Measurements from ENCODE around the gene COL6A2. TPM values are rescaled to one million over a fixed set of nuclear protein-coding genes. Genes with fewer than 3 reads are reported as not detected.

The COL6A2 gene
- total RNA-seq, 1 experiment from 2014 or later: 129 TPM

DNA sequence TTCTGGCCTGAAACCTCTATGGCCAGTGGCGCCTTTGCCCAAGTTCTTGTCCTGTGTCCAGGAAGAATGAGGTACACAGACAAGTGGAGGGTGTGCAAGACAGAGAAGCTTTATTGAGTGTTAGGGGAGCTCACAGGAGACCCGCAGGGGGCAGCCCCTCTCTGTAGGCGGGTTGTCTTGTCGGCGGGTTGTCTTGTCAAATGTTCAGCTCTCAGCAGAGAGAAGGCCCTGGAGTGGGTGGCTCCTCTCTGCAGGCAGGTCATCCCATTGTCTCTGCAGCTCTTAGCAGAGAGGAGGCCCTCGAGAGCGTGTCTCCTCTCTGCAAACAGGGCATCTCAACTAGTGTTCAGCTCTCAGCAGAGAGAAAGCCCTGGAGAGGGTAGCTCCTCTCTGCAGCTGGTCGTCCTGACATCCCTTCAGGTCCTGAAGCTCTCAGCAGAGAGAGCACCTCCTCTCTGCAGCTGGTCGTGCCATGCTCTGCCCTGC is 11.0 kb downstream of the COL6A2 start:
- Mint-ChIP-seq H3K4me1 (peaks cover 13% of the 10 kb centered on the region in 2 experiments), H3K36me3 (ENCODE audit: insufficient read depth in 1 of 3, low read depth in 3 of 3) (peaks cover 28 to 52% (median 28%) of the 10 kb centered on the region in 3 experiments), H3K4me3 (no peak overlapping the region), H3K9me3 (peaks cover 28 to 39% of the 10 kb centered on the region in 2 experiments), H3K27me3 (ENCODE audit: low read depth) (no peaks in the 10 kb centered on the region), H3K27ac (no peak overlapping the region)
- no peaks in the 10 kb centered on the region for H3K79me1 ChIP-seq (ENCODE audit: insufficient read depth, low read depth, low read length, poor library complexity, severe bottlenecking)
- no peak overlapping the region for H3K4me2 ChIP-seq (ENCODE audit: insufficient read depth, insufficient read length, low read length)
- no peak overlapping the region for H3K9ac ChIP-seq (ENCODE audit: extremely low read depth, insufficient read length, low read length)
- no peaks in the 10 kb centered on the region for H3K23me2 ChIP-seq (ENCODE audit: insufficient read length, low read depth, low read length, poor library complexity, severe bottlenecking)
- DNase-seq: peak; percentile 24
- H2BK15ac ChIP-seq (ENCODE audit: low read depth, low read length): no peak overlapping the region
- no peak overlapping the region for H3T11ph ChIP-seq (ENCODE audit: low read length)
- no peak overlapping the region for H3K56ac ChIP-seq (ENCODE audit: insufficient read length, low read depth, low read length)
- no peaks in the 10 kb centered on the region for H3K9me3 ChIP-seq (ENCODE audit: control insufficient read depth, low read depth, low read length)
- WGBS (ENCODE audit: extremely low coverage, insufficient read length, low lambda C conversion rate): no CpG with 5 or more reads among the region's 9 CpGs
- no peaks in the 10 kb centered on the region for H3K27me3 ChIP-seq (ENCODE audit: insufficient read depth, low read length)
- no peak overlapping the region for H2BK120ac ChIP-seq (ENCODE audit: low read depth, low read length, poor library complexity, severe bottlenecking)
- TF ChIP-seq, protein P1, sequence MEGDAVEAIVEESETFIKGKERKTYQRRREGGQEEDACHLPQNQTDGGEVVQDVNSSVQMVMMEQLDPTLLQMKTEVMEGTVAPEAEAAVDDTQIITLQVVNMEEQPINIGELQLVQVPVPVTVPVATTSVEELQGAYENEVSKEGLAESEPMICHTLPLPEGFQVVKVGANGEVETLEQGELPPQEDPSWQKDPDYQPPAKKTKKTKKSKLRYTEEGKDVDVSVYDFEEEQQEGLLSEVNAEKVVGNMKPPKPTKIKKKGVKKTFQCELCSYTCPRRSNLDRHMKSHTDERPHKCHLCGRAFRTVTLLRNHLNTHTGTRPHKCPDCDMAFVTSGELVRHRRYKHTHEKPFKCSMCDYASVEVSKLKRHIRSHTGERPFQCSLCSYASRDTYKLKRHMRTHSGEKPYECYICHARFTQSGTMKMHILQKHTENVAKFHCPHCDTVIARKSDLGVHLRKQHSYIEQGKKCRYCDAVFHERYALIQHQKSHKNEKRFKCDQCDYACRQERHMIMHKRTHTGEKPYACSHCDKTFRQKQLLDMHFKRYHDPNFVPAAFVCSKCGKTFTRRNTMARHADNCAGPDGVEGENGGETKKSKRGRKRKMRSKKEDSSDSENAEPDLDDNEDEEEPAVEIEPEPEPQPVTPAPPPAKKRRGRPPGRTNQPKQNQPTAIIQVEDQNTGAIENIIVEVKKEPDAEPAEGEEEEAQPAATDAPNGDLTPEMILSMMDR (conservative IDR thresholded peaks at IDR 0.05): no peak
- no peaks in the 10 kb centered on the region for H4K20me1 ChIP-seq (ENCODE audit: control insufficient read depth, insufficient read depth, insufficient read length)
- H4K5ac ChIP-seq (ENCODE audit: insufficient read length, low read depth, low read length): no peak overlapping the region
- H2AFZ ChIP-seq (ENCODE audit: low read length): no peak overlapping the region
- H2BK12ac ChIP-seq (ENCODE audit: insufficient read length, low read depth, low read length): no peak overlapping the region
- H3K79me2 ChIP-seq (ENCODE audit: insufficient read depth, low read length): no peaks in the 10 kb centered on the region
- no peak overlapping the region for H4K8ac ChIP-seq (replicated peaks; ENCODE audit: insufficient read length, low read depth, low read length)
- no peak overlapping the region for H3K18ac ChIP-seq (ENCODE audit: insufficient read length, low read depth, low read length)
- no peak overlapping the region for H2BK5ac ChIP-seq (ENCODE audit: insufficient read length, low read length)
- no peak overlapping the region for H2AK5ac ChIP-seq (ENCODE audit: insufficient read length, low read length)
- no peaks in the 10 kb centered on the region for H3K4me1 ChIP-seq (ENCODE audit: insufficient read depth, low read length)
- no peak overlapping the region for H3K23ac ChIP-seq (ENCODE audit: insufficient read length, low read depth, low read length)
- no peak overlapping the region for H2BK20ac ChIP-seq (ENCODE audit: low read depth, low read length, poor library complexity, severe bottlenecking)
- H3K27ac ChIP-seq (ENCODE audit: insufficient read length, low read depth, low read length): no peak overlapping the region
- no peak overlapping the region for H3K4ac ChIP-seq (ENCODE audit: low read depth, low read length)
- H4K91ac ChIP-seq (ENCODE audit: insufficient read length, low read depth, low read length): no peak overlapping the region
- no peak overlapping the region for H3K14ac ChIP-seq (ENCODE audit: insufficient read depth, low read length)

All from H9 (cell line).